BE2C (cell line): Measurements from ENCODE around the gene ZNF81.
"Not testable (repeated sequence)": the region's sequence is repeated elsewhere in the genome, so short reads cannot be mapped to it uniquely, and the experiment has no call there.

Experiments used
- DNase-seq: peaks from one replicate; pipeline ENCODE4 v3.0.0-alpha.2; 2020
- H3K27me3 ChIP-seq: fragments of 250-450 bp; sonication (Bioruptor Pico); 2 replicates; pipeline ENCODE4 v1.5.1; 2020; ENCODE audit warnings: mild to moderate bottlenecking
- H3K36me3 ChIP-seq: fragments of 250-450 bp; sonication (Bioruptor Pico); 2 replicates; pipeline ENCODE4 v1.5.1; 2020; ENCODE audit warnings: mild to moderate bottlenecking
- H3K4me1 ChIP-seq: fragments of 250-450 bp; sonication (Bioruptor Pico); 2 replicates; pipeline ENCODE4 v1.5.1; 2020
- H3K4me3 ChIP-seq: 2 replicates; pipeline ENCODE4 v1.5.1; 2011; ENCODE audit warnings: low read depth, low read length
- H3K9me3 ChIP-seq: fragments of 250-450 bp; sonication (Bioruptor Pico); 2 replicates; pipeline ENCODE4 v1.5.1; 2020
- TF ChIP-seq, protein P1 (sequence below): IDR thresholded peaks from 2 replicates; pipeline ENCODE4 v1.5.1; 2012; ENCODE audit warnings: mild to moderate bottlenecking, low read depth, low read length

The ZNF81 gene

DNA sequence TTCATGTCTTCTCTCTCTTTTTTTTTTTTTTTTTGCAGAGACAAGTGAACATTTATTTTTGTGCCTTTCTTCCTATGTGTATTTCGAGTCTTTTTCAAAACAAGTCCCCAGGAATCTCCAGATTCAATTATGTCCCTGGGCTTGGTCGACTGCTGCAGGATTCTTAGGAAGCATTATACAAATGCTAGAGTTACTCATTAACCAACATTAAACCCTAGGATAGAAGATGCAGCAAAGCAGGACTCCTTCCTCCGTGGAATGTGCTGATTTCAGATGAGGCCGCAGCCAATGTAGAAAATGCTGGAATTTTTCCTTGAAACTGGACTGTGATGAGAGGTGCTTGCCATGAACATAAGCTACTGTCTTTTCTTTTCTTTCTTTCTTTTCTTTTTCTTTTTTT, 3.4 kb downstream of the ZNF81 start:
- DNase-seq = no peak
- Histone ChIP-seq H3K4me1 (no peaks in the 10 kb centered on the region), H3K27me3 (no peaks in the 10 kb centered on the region), H3K4me3 (no peak overlapping the region), H3K36me3 (no peaks in the 10 kb centered on the region), H3K9me3 (no peaks in the 10 kb centered on the region)
- TF ChIP-seq, protein P1, sequence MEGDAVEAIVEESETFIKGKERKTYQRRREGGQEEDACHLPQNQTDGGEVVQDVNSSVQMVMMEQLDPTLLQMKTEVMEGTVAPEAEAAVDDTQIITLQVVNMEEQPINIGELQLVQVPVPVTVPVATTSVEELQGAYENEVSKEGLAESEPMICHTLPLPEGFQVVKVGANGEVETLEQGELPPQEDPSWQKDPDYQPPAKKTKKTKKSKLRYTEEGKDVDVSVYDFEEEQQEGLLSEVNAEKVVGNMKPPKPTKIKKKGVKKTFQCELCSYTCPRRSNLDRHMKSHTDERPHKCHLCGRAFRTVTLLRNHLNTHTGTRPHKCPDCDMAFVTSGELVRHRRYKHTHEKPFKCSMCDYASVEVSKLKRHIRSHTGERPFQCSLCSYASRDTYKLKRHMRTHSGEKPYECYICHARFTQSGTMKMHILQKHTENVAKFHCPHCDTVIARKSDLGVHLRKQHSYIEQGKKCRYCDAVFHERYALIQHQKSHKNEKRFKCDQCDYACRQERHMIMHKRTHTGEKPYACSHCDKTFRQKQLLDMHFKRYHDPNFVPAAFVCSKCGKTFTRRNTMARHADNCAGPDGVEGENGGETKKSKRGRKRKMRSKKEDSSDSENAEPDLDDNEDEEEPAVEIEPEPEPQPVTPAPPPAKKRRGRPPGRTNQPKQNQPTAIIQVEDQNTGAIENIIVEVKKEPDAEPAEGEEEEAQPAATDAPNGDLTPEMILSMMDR = no peak

DNA sequence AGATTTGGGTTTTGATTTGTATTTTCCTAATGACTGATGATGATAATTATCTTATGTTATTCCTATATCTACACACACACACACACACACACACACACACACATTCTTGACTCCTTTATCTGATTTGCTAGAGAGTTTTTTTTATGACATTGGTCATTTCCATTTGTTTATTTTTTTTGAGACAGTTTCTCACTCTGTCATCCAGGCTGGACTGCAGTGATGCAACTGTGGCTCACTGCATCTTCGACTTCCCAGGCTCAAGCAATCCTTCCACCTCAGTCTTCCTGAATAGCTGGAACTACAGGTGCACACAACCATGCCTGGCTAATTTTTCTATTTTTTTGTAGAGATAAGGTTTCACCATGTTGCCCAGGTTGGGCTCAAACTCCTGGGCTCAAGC, 6.7 kb downstream of the ZNF81 start:
- H3K4me1 ChIP-seq = no peaks in the 10 kb centered on the region
- DNase-seq = no peak
- H3K27me3 ChIP-seq = no peaks in the 10 kb centered on the region
- H3K9me3 ChIP-seq = no peaks in the 10 kb centered on the region
- no peaks in the 10 kb centered on the region for H3K36me3 ChIP-seq
- TF ChIP-seq, protein P1 = no peak
- H3K4me3 ChIP-seq = no peak overlapping the region

DNA sequence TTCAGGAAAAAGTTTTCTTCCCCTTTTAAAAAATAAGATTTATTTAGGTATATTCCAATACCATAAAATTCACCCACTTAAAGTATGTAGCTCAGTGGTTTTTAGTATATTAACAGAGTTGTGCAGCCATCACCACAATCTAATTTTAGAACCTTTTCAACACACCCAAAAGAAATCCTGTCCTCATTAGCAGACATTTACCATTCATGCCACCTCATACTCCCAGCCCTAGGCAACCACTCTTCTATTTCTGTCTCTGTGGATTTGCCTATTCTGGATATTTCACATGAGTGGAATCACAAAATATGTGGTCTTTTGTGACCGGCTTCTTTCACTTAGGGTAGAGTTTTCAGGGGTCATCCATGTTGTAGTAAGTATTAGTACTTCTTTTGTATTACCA, 7.4 kb downstream of the ZNF81 start:
- Histone ChIP-seq H3K4me1 (no peaks in the 10 kb centered on the region), H3K4me3 (no peak overlapping the region), H3K27me3 (no peaks in the 10 kb centered on the region), H3K36me3 (no peaks in the 10 kb centered on the region; the same call in 1 of the 2 replicates), H3K9me3 (no peaks in the 10 kb centered on the region)
- no peak for DNase-seq
- TF ChIP-seq, protein P1 = no peak

DNA sequence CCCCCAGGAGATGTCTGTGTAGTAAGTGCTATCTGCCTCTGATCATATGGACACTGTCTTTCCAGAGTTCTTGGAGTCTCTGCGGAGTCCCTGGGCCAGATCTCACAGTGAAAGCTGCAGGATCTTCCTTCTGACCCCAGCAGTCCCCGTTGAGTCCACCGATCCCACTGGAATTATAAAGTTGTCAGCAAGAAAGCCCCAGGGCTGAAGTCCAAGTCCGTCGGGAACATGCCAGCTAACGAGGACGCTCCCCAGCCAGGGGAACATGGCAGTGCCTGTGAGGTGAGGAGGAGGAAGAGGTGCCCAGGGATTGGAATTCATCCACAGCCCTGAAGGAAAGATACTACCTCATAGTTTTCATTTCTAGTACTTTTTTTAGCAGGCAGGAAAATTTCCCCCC, 9.3 kb downstream of the ZNF81 start:
- H3K9me3 ChIP-seq = no peaks in the 10 kb centered on the region

DNA sequence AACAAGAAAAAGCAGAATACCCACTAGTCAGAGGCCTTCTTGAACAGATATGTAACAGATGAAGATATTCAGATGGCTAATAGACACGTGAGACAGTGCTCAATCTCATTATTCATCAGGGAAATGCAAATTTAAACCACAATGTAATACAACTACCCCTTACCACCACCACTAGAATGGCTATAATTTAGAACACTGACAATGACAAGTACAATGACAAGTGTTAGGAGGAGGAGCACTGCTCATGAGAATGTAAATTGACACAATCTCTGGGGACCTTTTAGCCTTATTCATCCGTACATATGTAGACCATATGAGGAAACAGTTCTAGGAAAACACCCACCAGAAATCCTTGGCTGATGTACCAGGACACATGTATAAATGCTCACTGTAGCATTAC, 13.1 kb downstream of the ZNF81 start:
- H3K4me1 ChIP-seq = no peaks in the 10 kb centered on the region
- no peaks in the 10 kb centered on the region for H3K9me3 ChIP-seq
- no peaks in the 10 kb centered on the region; the same call in 1 of the 2 replicates for H3K36me3 ChIP-seq
- DNase-seq = no peak
- TF ChIP-seq, protein P1 = no peak
- no peaks in the 10 kb centered on the region for H3K27me3 ChIP-seq
- H3K4me3 ChIP-seq = no peak overlapping the region

More for the DNA sequence above, 9.3 kb downstream of the ZNF81 start:
- no peak for DNase-seq
- H3K4me3 ChIP-seq = no peak overlapping the region
- no peaks in the 10 kb centered on the region for H3K27me3 ChIP-seq
- no peaks in the 10 kb centered on the region; the same call in 1 of the 2 replicates for H3K36me3 ChIP-seq
- TF ChIP-seq, protein P1 = no peak
- H3K4me1 ChIP-seq = no peaks in the 10 kb centered on the region

DNA sequence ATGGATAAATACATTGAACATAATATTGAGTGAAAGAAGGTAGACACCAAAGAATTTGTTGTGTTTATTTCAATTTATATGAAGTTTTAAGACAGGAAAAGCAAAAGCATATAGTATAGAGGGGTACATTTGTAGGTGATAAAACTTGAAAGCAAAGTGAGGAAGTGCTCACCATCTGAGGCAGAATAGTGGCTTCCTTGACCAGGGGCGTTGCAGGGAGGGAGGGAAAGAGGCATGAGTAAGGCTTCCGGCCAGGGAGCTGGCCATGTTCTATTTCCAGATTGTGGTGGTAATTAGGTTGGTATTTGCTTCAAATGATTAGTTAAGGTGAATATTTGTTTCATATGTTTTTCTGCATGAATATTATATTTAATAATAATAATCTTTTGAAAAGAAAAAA, 13.7 kb downstream of the ZNF81 start:
- H3K36me3 ChIP-seq, H3K9me3 ChIP-seq, DNase-seq, H3K27me3 ChIP-seq, H3K4me3 ChIP-seq, H3K4me1 ChIP-seq: not testable (repeated sequence)

DNA sequence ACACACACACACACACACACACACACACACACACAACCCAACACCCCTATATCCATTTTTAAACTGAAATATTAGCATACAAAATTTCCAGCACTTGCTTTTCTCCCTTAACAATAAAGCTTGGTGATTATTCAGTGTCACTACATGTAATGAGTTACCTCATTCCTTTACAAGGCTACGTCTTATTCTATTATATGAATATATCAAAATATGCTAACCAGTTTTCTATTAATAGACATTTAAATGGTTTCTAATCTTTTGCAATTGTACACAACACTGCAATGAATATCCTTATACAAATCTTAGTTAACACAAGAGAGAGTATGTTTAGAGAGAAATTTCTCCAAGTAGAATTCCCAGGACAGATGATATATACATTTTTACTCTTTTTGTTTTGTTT, 14.2 kb downstream of the ZNF81 start:
- no peaks in the 10 kb centered on the region for H3K27me3 ChIP-seq
- H3K4me1 ChIP-seq = no peaks in the 10 kb centered on the region
- H3K9me3 ChIP-seq = no peaks in the 10 kb centered on the region
- TF ChIP-seq, protein P1 = no peak
- H3K4me3 ChIP-seq = no peak overlapping the region
- DNase-seq = no peak
- no peaks in the 10 kb centered on the region; the same call in 1 of the 2 replicates for H3K36me3 ChIP-seq
